ENCODE data around the gene VWCE. TPM values are rescaled to one million over a fixed set of nuclear protein-coding genes. Genes with fewer than 3 reads are reported as not detected.
A peak's percentile ranks its signal among the peaks of the same experiment; 100 is the strongest.

VWCE gene
- total RNA-seq, 1 experiment from 2014 or later = 21.9 TPM

DNA sequence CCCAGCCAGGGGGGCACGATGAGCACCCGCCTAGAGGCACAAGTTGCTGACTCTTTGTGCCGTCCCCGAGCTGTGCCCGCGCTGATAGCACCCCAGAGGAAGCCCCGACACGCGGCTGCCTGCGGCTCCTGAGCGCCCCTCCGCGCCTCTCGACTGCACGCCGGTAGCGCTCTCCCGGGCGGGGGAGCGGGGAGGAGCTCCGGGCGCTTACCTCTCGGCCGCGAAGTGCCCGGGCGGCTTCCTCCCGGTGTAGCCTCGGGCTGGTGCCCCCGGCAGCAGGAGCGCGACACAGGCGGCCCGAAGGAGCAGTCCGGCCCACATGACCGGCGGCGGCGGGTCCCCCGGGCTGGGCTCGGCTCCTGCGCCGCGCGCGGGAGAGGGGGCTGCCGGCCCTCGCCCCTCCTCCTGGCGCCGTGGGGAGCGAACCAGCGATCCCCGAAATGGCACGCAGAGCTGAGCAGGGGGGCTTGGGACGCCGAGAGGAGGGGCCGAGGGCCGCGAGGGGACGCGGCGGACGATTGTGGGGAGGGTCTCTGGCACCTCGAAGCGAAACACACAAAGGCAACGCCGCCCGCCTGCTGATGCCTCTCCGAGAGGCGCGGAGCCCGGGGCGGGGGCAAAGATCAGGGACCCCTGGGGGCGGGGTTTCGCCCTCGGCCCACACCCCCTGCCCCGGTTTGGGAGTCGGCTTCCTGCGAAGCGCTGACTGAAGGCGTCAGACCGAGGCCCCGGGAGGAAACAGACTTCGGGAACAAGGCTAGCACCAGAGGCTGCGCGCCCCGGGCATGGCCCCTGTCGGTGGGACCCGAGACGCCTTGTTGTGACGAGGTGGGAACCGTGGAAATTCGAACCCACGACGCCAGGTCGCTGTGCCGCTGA lies at the start of gene VWCE (continued):
- TF ChIP-seq, protein P1, sequence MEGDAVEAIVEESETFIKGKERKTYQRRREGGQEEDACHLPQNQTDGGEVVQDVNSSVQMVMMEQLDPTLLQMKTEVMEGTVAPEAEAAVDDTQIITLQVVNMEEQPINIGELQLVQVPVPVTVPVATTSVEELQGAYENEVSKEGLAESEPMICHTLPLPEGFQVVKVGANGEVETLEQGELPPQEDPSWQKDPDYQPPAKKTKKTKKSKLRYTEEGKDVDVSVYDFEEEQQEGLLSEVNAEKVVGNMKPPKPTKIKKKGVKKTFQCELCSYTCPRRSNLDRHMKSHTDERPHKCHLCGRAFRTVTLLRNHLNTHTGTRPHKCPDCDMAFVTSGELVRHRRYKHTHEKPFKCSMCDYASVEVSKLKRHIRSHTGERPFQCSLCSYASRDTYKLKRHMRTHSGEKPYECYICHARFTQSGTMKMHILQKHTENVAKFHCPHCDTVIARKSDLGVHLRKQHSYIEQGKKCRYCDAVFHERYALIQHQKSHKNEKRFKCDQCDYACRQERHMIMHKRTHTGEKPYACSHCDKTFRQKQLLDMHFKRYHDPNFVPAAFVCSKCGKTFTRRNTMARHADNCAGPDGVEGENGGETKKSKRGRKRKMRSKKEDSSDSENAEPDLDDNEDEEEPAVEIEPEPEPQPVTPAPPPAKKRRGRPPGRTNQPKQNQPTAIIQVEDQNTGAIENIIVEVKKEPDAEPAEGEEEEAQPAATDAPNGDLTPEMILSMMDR (IDR thresholded peaks at IDR 0.05) = no peak
- TF ChIP-seq ATF3 (CRISPR knock-in tag; conservative IDR thresholded peaks at IDR 0.05) = no peak
- 0 out of 2 replicates have a peak, but pooled peaks have one; percentile 25 for TF ChIP-seq ZNF281 (CRISPR knock-in tag; IDR thresholded peaks at IDR 0.05)
- no peak for TF ChIP-seq ERG (CRISPR knock-in tag; IDR thresholded peaks at IDR 0.05)
- 0 out of 2 replicates have a peak, but pooled peaks have one; percentile 22 for TF ChIP-seq CREM (CRISPR knock-in tag; IDR thresholded peaks at IDR 0.05)
- TF ChIP-seq IRF1 (CRISPR knock-in tag; IDR thresholded peaks at IDR 0.05) = no peak
- no peak for TF ChIP-seq TEAD1 (CRISPR knock-in tag; IDR thresholded peaks at IDR 0.05)
- TF ChIP-seq NR2C2 (CRISPR knock-in tag; IDR thresholded peaks at IDR 0.05) = no peak
- TF ChIP-seq OVOL2 (CRISPR knock-in tag; IDR thresholded peaks at IDR 0.05; ENCODE audit: borderline replicate concordance) = no peak
- TF ChIP-seq HMGA2 (CRISPR knock-in tag; IDR thresholded peaks at IDR 0.05) = no peak
- TF ChIP-seq ZMAT4 (CRISPR knock-in tag; IDR thresholded peaks at IDR 0.05) = no peak
- no peak for TF ChIP-seq SMAD4 (CRISPR knock-in tag; IDR thresholded peaks at IDR 0.05)
- TF ChIP-seq NFYB (CRISPR knock-in tag; conservative IDR thresholded peaks at IDR 0.05; ENCODE audit: low read depth) = no peak
- TF ChIP-seq ZNF121 (CRISPR knock-in tag; IDR thresholded peaks at IDR 0.05) = no peak
- TF ChIP-seq IRF2 (CRISPR knock-in tag; IDR thresholded peaks at IDR 0.05; ENCODE audit: borderline replicate concordance, low read depth) = no peak
- peak; percentile 64; the same call in 1 of the 2 replicates for TF ChIP-seq HMGXB4 (CRISPR knock-in tag; IDR thresholded peaks at IDR 0.05)
- TF ChIP-seq, protein P2, sequence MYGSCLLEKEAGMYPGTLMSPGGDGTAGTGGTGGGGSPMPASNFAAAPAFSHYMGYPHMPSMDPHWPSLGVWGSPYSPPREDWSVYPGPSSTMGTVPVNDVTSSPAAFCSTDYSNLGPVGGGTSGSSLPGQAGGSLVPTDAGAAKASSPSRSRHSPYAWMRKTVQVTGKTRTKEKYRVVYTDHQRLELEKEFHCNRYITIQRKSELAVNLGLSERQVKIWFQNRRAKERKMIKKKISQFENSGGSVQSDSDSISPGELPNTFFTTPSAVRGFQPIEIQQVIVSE (CRISPR knock-in tag; IDR thresholded peaks at IDR 0.05; ENCODE audit: borderline replicate concordance) = no peak
- TF ChIP-seq ZNF532 (CRISPR knock-in tag; IDR thresholded peaks at IDR 0.05; ENCODE audit: borderline replicate concordance) = no peak
- TF ChIP-seq PREB (CRISPR knock-in tag; IDR thresholded peaks at IDR 0.05; ENCODE audit: borderline replicate concordance) = no peak
- TF ChIP-seq, protein P3, sequence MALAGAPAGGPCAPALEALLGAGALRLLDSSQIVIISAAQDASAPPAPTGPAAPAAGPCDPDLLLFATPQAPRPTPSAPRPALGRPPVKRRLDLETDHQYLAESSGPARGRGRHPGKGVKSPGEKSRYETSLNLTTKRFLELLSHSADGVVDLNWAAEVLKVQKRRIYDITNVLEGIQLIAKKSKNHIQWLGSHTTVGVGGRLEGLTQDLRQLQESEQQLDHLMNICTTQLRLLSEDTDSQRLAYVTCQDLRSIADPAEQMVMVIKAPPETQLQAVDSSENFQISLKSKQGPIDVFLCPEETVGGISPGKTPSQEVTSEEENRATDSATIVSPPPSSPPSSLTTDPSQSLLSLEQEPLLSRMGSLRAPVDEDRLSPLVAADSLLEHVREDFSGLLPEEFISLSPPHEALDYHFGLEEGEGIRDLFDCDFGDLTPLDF (CRISPR knock-in tag; IDR thresholded peaks at IDR 0.05) = 0 out of 2 replicates have a peak, but pooled peaks have one; percentile 15

Measured in WTC11 (cell line).